Mucosa of descending colon (tissue), 3 donors: Measurements from ENCODE around the gene DNAJC13. TPM values are rescaled to one million over a fixed set of nuclear protein-coding genes. Genes with fewer than 3 reads are reported as not detected.

Source experiments
- ATAC-seq: fragments of 200-7000 bp; cut with Tn5 transposase; one replicate; pipeline ENCODE4 v1.9.1; 2020; ENCODE audit warnings: mild to moderate bottlenecking, moderate library complexity
- DNase-seq, 3 donors: peaks; one replicate each; pipeline ENCODE4 v3.0.0-alpha.2; 2020
- H3K36me3 ChIP-seq: fragments of 200-600 bp; one replicate; pipeline ENCODE4 v1.8.0; 2021; ENCODE audit warnings: low read depth, mild to moderate bottlenecking
- H3K4me1 ChIP-seq: fragments of 200-600 bp; one replicate; pipeline ENCODE4 v1.8.0; 2021; ENCODE audit warnings: low read depth, mild to moderate bottlenecking
- H3K4me3 ChIP-seq: fragments of 200-600 bp; one replicate; pipeline ENCODE4 v1.8.0; 2021; ENCODE audit warnings: mild to moderate bottlenecking
- H3K9me3 ChIP-seq: fragments of 200-600 bp; one replicate; pipeline ENCODE4 v1.8.0; 2021; ENCODE audit warnings: mild to moderate bottlenecking
- intact Hi-C, 2 donors: fragments of 100-400 bp; cut with DNase I in 1 of 2; cut with micrococcal nuclease in 1 of 2; formaldehyde crosslinking; loops; one replicate each; pipeline versions ENCODE4 v1.11.0 to v1.11.1; 2022; cut with DNase I, micrococcal nuclease
- total RNA-seq, 3 donors: library from RNA; stranded (reverse); fragmentation: NEBNext Ultra II Directional in 2 of 3; extraction: Animal tissue kit (Norgen Biotek cat#: 25700) in 2 of 3; gene quantifications; one replicate each; pipeline versions ENCODE4 v1.2.1 to v1.2.4, GENCODE V29; 2021 to 2023
- TF ChIP-seq, protein P1 (sequence below): fragments of 200-600 bp; IDR thresholded peaks from one replicate; pipeline ENCODE4 v1.8.0; 2022; ENCODE audit warnings: antibody characterized with exemption, mild to moderate bottlenecking
- donor health status: DM: no; HTN: no; CAD: no; lungs with moderate emphysema.
- donor health status: DM: no; HTN: no; CAD: no.
- donor health status: DM: no; HTN: yes; CAD: no.

DNAJC13 gene
- total RNA-seq, 3 donors from 2014 or later, result 47.6 to 62.0 (median 60.4) TPM

DNA sequence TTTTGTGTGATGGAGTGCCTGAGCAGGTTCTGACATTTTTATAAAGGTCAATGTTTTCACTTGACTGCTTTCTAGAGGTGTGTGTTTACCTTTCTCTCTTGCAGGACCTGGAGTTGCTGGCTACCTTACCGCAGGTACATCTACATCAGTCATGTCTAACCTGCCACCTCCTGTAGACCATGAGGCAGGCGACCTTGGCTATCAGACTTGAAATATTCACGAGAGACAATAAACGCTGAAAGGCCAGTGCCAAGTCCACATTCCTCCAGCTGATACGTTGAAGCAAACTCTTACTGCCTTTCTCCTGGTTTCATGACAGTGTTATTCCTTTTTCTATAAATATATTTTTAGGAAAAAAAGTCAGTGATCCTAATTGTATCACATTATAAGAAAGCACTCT, 120.8 kb downstream of the DNAJC13 start:
- no peaks in the 10 kb centered on the region for H3K9me3 ChIP-seq
- DNase-seq (no peak), ATAC-seq (no peak)
- intact Hi-C loops, result loop anchor here in 1 of 2 donors (5.0 kb wide), 1 partner anchor 104 kb away; no protein-coding TSS in a partner anchor
- H3K4me3 ChIP-seq, result no peak overlapping the region
- H3K36me3 ChIP-seq, result peaks cover 3% of the 10 kb centered on the region
- no peaks in the 10 kb centered on the region for H3K4me1 ChIP-seq
- TF ChIP-seq, protein P1, sequence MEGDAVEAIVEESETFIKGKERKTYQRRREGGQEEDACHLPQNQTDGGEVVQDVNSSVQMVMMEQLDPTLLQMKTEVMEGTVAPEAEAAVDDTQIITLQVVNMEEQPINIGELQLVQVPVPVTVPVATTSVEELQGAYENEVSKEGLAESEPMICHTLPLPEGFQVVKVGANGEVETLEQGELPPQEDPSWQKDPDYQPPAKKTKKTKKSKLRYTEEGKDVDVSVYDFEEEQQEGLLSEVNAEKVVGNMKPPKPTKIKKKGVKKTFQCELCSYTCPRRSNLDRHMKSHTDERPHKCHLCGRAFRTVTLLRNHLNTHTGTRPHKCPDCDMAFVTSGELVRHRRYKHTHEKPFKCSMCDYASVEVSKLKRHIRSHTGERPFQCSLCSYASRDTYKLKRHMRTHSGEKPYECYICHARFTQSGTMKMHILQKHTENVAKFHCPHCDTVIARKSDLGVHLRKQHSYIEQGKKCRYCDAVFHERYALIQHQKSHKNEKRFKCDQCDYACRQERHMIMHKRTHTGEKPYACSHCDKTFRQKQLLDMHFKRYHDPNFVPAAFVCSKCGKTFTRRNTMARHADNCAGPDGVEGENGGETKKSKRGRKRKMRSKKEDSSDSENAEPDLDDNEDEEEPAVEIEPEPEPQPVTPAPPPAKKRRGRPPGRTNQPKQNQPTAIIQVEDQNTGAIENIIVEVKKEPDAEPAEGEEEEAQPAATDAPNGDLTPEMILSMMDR, result no peak

DNA sequence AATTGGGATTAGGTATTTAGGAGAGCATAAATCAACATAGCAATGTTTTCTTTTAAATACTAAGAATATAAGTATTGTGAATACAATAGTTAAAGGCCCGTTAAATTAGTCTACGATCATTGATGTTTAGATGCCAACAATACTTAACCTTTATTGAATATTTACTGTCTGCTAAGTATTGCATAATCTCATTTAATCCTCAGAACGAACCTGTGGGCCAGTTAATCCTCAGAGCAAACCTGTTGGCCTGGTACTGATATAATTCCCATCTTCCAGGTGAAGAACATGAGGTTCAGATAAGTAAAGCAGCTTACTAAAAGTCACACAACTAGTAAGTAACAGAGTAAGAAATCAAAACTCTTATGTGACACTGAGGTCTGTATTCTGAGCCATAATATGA, 122.4 kb downstream of the DNAJC13 start:
- intact Hi-C loops, result loop anchor here in 1 of 2 donors (5.0 kb wide), 1 partner anchor 103 kb away; no protein-coding TSS in a partner anchor
- H3K4me1 ChIP-seq, result no peaks in the 10 kb centered on the region

DNA sequence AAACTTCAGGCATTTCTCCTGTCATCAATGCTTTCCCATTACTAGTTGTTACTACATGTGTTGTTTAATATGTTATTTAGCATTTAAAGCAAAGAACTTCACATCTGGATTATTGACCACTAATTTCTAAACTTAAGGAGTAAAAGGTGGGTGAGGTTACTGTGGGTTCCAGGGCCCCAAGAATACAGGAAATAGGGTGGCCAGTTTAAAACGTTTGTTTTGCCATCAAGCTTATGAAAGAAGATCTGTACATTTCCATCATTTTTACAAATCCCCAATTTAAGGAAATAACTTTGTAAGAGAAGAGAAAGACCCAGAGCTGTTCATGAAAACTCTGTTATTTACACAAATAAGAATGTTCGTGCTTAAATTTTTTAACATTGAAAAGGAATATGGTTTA, 125.3 kb downstream of the DNAJC13 start:
- intact Hi-C loops, result no loop called here
- TF ChIP-seq, protein P1, result no peak
- Histone ChIP-seq H3K9me3 (no peaks in the 10 kb centered on the region), H3K4me3 (no peak overlapping the region), H3K4me1 (no peaks in the 10 kb centered on the region), H3K36me3 (no peaks in the 10 kb centered on the region)
- DNase-seq (no peak), ATAC-seq (no peak)

More for the DNA sequence above, 122.4 kb downstream of the DNAJC13 start:
- ATAC-seq, result no peak
- H3K4me3 ChIP-seq, result no peak overlapping the region
- H3K36me3 ChIP-seq, result peaks cover 3% of the 10 kb centered on the region
- no peak for DNase-seq
- TF ChIP-seq, protein P1, result no peak
- H3K9me3 ChIP-seq, result no peaks in the 10 kb centered on the region

DNA sequence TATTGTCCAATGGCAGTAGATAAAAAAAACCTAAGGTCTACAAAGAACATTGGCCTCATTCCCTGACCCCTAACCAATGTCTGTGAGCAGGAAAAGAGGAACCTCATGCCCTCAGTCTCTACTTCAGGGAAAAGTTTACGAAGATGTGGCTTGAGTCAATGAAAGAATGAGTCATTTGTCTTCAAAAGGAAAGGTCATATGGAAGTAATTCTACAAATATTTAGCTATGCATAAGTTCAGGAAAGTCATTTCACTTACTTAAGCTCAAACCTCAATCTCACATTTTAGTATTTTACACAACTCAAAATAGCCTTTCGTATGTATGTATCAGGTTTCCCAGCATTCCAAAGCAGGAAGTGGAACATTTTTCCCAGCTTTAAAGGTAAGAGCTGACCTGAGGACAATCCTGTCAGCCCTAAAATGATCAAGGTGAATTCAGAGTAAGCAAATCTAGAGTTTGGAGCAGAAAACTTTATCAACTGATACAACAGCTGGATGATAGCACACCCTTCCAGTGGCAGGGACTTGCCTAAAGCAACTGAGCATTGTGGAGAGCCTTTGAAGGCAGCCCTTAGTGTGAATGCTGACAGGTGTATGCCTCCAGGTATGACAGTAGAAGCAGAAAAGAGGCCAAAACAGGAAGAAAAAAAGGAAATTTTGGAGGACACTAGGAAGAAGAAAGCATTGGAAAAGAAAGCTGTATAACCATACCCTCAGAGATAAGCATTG, 125.9 kb downstream of the DNAJC13 start:
- ATAC-seq (peak; percentile 74), DNase-seq (no peak)
- intact Hi-C loops, result no loop called here
- H3K9me3 ChIP-seq, result no peaks in the 10 kb centered on the region
- H3K36me3 ChIP-seq, result no peaks in the 10 kb centered on the region
- TF ChIP-seq, protein P1, result no peak
- no peaks in the 10 kb centered on the region for H3K4me1 ChIP-seq
- no peak overlapping the region for H3K4me3 ChIP-seq

DNA sequence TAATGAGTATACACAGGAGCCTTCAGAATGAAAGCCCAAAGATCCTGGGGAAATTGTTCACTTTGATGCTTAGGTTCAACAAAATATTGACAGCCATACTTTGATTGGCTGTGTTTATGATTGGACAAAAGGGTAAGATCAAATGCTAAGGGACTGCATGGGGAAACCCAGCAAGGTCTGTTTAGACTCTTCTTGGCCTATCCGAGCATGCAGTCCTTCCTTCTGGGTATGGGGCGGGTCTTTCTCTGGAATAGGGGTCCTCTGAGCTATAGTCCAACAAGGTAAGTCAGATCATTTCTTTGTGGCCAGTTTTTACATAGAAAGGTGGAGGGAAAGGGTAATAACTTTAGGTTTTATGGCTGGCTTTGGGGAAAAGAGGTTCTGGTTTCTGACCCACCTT, 126.8 kb downstream of the DNAJC13 start:
- no peaks in the 10 kb centered on the region for H3K36me3 ChIP-seq
- no peak for DNase-seq
- no peaks in the 10 kb centered on the region for H3K4me1 ChIP-seq
- H3K9me3 ChIP-seq, result no peaks in the 10 kb centered on the region
- H3K4me3 ChIP-seq, result no peak overlapping the region
- ATAC-seq, result no peak
- intact Hi-C loops, result no loop called here
- TF ChIP-seq, protein P1, result no peak
